ENCODE results near the gene PTGER2.

The PTGER2 gene

GRCh38 chr14:52348776-52349175 is 34.7 kb downstream of the PTGER2 start:
- H3K36me3 ChIP-seq (ENCODE audit: low read depth), result no peaks in the 10 kb centered on the region
- H3K9me3 ChIP-seq (ENCODE audit: severe bottlenecking), result no peaks in the 10 kb centered on the region
- ATAC-seq (ENCODE audit: low read depth), result peak; percentile 59
- no peaks in the 10 kb centered on the region for H3K27me3 ChIP-seq (ENCODE audit: insufficient read depth, poor library complexity, severe bottlenecking)
- no peak for TF ChIP-seq CTCF (IDR thresholded peaks at IDR 0.05; ENCODE audit: poor library complexity, severe bottlenecking)
- no peak for DNase-seq (ENCODE audit: low spot score)
- no peak overlapping the region for H3K4me3 ChIP-seq (ENCODE audit: severe bottlenecking)
- H3K4me1 ChIP-seq (ENCODE audit: insufficient read depth, poor library complexity, severe bottlenecking), result peaks cover 21% of the 10 kb centered on the region
- H3K27ac ChIP-seq (ENCODE audit: poor library complexity, severe bottlenecking), result no peak overlapping the region

GRCh38 chr14:52349731-52350130 is 35.6 kb downstream of the PTGER2 start:
- H3K27ac ChIP-seq (ENCODE audit: poor library complexity, severe bottlenecking), result no peak overlapping the region
- ATAC-seq (ENCODE audit: low read depth) (no peak), DNase-seq (ENCODE audit: low spot score) (no peak)
- H3K4me1 ChIP-seq (ENCODE audit: insufficient read depth, poor library complexity, severe bottlenecking), result peaks cover 29% of the 10 kb centered on the region
- H3K9me3 ChIP-seq (ENCODE audit: severe bottlenecking), result no peaks in the 10 kb centered on the region
- TF ChIP-seq CTCF (IDR thresholded peaks at IDR 0.05; ENCODE audit: poor library complexity, severe bottlenecking), result no peak
- no peaks in the 10 kb centered on the region for H3K36me3 ChIP-seq (ENCODE audit: low read depth)
- H3K4me3 ChIP-seq (ENCODE audit: severe bottlenecking), result no peak overlapping the region
- H3K27me3 ChIP-seq (ENCODE audit: insufficient read depth, poor library complexity, severe bottlenecking), result no peaks in the 10 kb centered on the region

- DNase-seq (ENCODE audit: low spot score) (no peak), ATAC-seq (ENCODE audit: low read depth) (no peak)
- Histone ChIP-seq H3K4me3 (ENCODE audit: severe bottlenecking) (no peak overlapping the region), H3K4me1 (ENCODE audit: insufficient read depth, poor library complexity, severe bottlenecking) (peaks cover 37% of the 10 kb centered on the region), H3K36me3 (ENCODE audit: low read depth) (no peaks in the 10 kb centered on the region), H3K27me3 (ENCODE audit: insufficient read depth, poor library complexity, severe bottlenecking) (no peaks in the 10 kb centered on the region), H3K27ac (ENCODE audit: poor library complexity, severe bottlenecking) (no peak overlapping the region), H3K9me3 (ENCODE audit: severe bottlenecking) (no peaks in the 10 kb centered on the region)
- TF ChIP-seq CTCF (IDR thresholded peaks at IDR 0.05; ENCODE audit: poor library complexity, severe bottlenecking), result no peak
These were observed 36.3 kb downstream of the PTGER2 start for GRCh38 chr14:52350445-52350844.

GRCh38 chr14:52351233-52352060 is 37.3 kb downstream of the PTGER2 start:
- Histone ChIP-seq H3K4me1 (ENCODE audit: insufficient read depth, poor library complexity, severe bottlenecking) (peaks cover 47% of the 10 kb centered on the region), H3K36me3 (ENCODE audit: low read depth) (no peaks in the 10 kb centered on the region), H3K27me3 (ENCODE audit: insufficient read depth, poor library complexity, severe bottlenecking) (no peaks in the 10 kb centered on the region), H3K4me3 (ENCODE audit: severe bottlenecking) (no peak overlapping the region), H3K27ac (ENCODE audit: poor library complexity, severe bottlenecking) (peak overlapping the region; percentile 16), H3K9me3 (ENCODE audit: severe bottlenecking) (no peaks in the 10 kb centered on the region)
- DNase-seq (ENCODE audit: low spot score) (no peak), ATAC-seq (ENCODE audit: low read depth) (peak; percentile 56)
- TF ChIP-seq CTCF (IDR thresholded peaks at IDR 0.05; ENCODE audit: poor library complexity, severe bottlenecking), result no peak

GRCh38 chr14:52352061-52352491 is 38.0 kb downstream of the PTGER2 start:
- H3K9me3 ChIP-seq (ENCODE audit: severe bottlenecking), result no peaks in the 10 kb centered on the region
- peaks cover 50% of the 10 kb centered on the region for H3K4me1 ChIP-seq (ENCODE audit: insufficient read depth, poor library complexity, severe bottlenecking)
- ATAC-seq (ENCODE audit: low read depth) (no peak), DNase-seq (ENCODE audit: low spot score) (no peak)
- TF ChIP-seq CTCF (IDR thresholded peaks at IDR 0.05; ENCODE audit: poor library complexity, severe bottlenecking), result no peak
- H3K36me3 ChIP-seq (ENCODE audit: low read depth), result no peaks in the 10 kb centered on the region
- H3K27me3 ChIP-seq (ENCODE audit: insufficient read depth, poor library complexity, severe bottlenecking), result no peaks in the 10 kb centered on the region
- peak overlapping the region; percentile 16 for H3K27ac ChIP-seq (ENCODE audit: poor library complexity, severe bottlenecking)
- H3K4me3 ChIP-seq (ENCODE audit: severe bottlenecking), result no peak overlapping the region

All from RWPE2 (cell line).